Common myeloid progenitor, CD34-positive (primary cell): ENCODE data around the gene CDH13.

ENCODE experiments used
- CTCF ChIA-PET: fragments of 350-600 bp; sonication (Branson Sonifier 250); formaldehyde crosslinking; loops from one replicate; lab custom pipeline; 2021; ENCODE audit warnings: antibody characterized with exemption; lab: Charles Lee
- POLR2A ChIA-PET: fragments of 350-600 bp; sonication (Branson Sonifier 250); formaldehyde crosslinking; loops from one replicate; lab custom pipeline; 2021; ENCODE audit warnings: antibody characterized with exemption; lab: Charles Lee
- DNase-seq, 3 donors: peaks; one replicate each; pipeline versions ENCODE4 v3.0.0 to v3.0.0-alpha.2; 2013
- H3K27ac ChIP-seq, 2 experiments: 1 replicate in 1 of 2; 2 replicates in 1 of 2; pipeline ENCODE4 v1.7.0; 2013; ENCODE audit warnings: inconsistent platforms in 2 of 2, low read length in 2 of 2, mild to moderate bottlenecking in 2 of 2, low read depth in 1 of 2, moderate library complexity in 1 of 2; ENCODE audit not compliant: severe bottlenecking in 2 of 2, insufficient read depth in 1 of 2, poor library complexity in 1 of 2
- H3K27me3 ChIP-seq, 5 experiments: replicated peaks in 2 of 5; 1 replicate in 3 of 5; 2 replicates in 2 of 5; pipeline versions ENCODE4 v1.6.1 to v1.7.0; 2013; ENCODE audit warnings: low read length in 4 of 5, mild to moderate bottlenecking in 2 of 5, moderate library complexity in 2 of 5, inconsistent platforms in 1 of 5; ENCODE audit not compliant: insufficient read depth in 5 of 5, control insufficient read depth in 4 of 5
- H3K36me3 ChIP-seq, 4 experiments: 1 replicate in 2 of 4; 2 replicates in 2 of 4; pipeline versions ENCODE4 v1.6.1 to v1.7.0; 2013; ENCODE audit warnings: low read length in 3 of 4, control low read depth in 1 of 4, mild to moderate bottlenecking in 1 of 4; ENCODE audit not compliant: control insufficient read depth in 4 of 4, insufficient read depth in 4 of 4
- H3K4me1 ChIP-seq, 4 experiments: 1 replicate in 3 of 4; 2 replicates in 1 of 4; pipeline versions ENCODE4 v1.6.1 to v1.7.1; 2013; ENCODE audit warnings: low read length in 3 of 4, mild to moderate bottlenecking in 3 of 4, control low read depth in 1 of 4, inconsistent platforms in 1 of 4, moderate library complexity in 1 of 4; ENCODE audit not compliant: control insufficient read depth in 4 of 4, insufficient read depth in 4 of 4; ENCODE audit errors: control extremely low read depth in 1 of 4
- H3K4me3 ChIP-seq, 7 experiments: 1 replicate in 4 of 7; 2 replicates in 3 of 7; pipeline versions ENCODE4 v1.5.1 to v1.7.0; 2013; ENCODE audit warnings: mild to moderate bottlenecking in 7 of 7, low read length in 6 of 7, moderate library complexity in 6 of 7, inconsistent platforms in 2 of 7, low read depth in 2 of 7, control low read depth in 1 of 7; ENCODE audit not compliant: insufficient read depth in 4 of 7, control insufficient read depth in 1 of 7; ENCODE audit errors: extremely low read depth in 1 of 7
- H3K9me3 ChIP-seq, 5 experiments: 1 replicate in 4 of 5; 2 replicates in 1 of 5; pipeline versions ENCODE4 v1.6.1 to v1.7.1; 2013; ENCODE audit warnings: low read length in 4 of 5, mild to moderate bottlenecking in 2 of 5, inconsistent platforms in 1 of 5, low read depth in 1 of 5, moderate library complexity in 1 of 5; ENCODE audit not compliant: control insufficient read depth in 4 of 5, insufficient read depth in 2 of 5; ENCODE audit errors: control extremely low read depth in 1 of 5
- WGBS: methylation state at CpG from one replicate; pipeline ENCODE4 v1.1.5; 2013; ENCODE audit not compliant: insufficient coverage; 5-methylcytosine and 5-hydroxymethylcytosine counted together

CDH13 gene

DNA sequence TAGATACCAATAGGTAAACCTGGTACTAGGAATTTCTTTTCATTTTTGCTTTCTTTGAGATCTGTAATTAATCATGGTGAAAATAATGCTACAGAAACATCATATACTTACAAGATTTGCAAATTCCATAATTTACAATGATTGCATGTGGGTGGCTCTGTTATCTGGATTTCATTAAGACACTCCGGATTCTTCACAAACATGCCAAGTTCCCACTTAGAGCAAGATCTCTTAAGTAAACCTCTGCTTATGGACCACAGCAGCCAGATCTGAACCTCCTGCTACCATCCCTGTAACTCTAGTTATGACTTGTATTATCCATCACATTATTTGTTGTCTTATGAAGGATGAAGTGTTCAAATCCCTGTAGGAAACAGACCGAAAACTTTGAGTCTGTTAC, 424.7 kb downstream of the CDH13 start:
- H3K36me3 ChIP-seq = no peaks in the 10 kb centered on the region
- H3K4me3 ChIP-seq = no peak overlapping the region
- H3K27ac ChIP-seq = no peak overlapping the region
- no peaks in the 10 kb centered on the region for H3K27me3 ChIP-seq
- no peak for DNase-seq
- POLR2A ChIA-PET = no interaction called here
- CTCF ChIA-PET = no interaction called here
- no CpG with 5 or more reads among the region's 2 CpGs for WGBS
- H3K4me1 ChIP-seq = no peaks in the 10 kb centered on the region
- peaks cover 0 to 5% (median 0%) of the 10 kb centered on the region in 5 experiments for H3K9me3 ChIP-seq

DNA sequence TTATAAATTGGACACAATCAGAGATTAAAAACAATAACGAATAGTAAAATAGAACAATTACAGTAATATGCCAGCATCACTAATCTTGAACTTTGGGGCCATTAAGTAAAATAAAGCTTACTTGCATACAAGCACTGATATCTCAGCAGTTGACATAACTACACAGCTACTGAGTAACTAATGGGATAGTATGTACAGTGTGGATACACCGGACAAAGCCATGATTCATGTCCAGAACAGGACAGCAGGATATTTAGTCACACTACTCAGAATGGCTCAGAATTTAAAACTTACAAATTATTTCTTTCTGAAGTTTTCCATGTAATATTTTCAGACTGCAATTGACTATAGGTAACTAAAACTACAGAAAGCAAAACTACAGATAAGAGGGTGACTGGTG, 427.5 kb downstream of the CDH13 start:
- CTCF ChIA-PET = no interaction called here
- no CpG with 5 or more reads among the region's 2 CpGs for WGBS
- no peak overlapping the region for H3K27ac ChIP-seq
- no peaks in the 10 kb centered on the region for H3K4me1 ChIP-seq
- H3K27me3 ChIP-seq = no peaks in the 10 kb centered on the region
- POLR2A ChIA-PET = no interaction called here
- H3K4me3 ChIP-seq = no peak overlapping the region
- H3K36me3 ChIP-seq = no peaks in the 10 kb centered on the region
- no peak for DNase-seq
- H3K9me3 ChIP-seq = peaks cover 0 to 5% (median 0%) of the 10 kb centered on the region in 5 experiments

DNA sequence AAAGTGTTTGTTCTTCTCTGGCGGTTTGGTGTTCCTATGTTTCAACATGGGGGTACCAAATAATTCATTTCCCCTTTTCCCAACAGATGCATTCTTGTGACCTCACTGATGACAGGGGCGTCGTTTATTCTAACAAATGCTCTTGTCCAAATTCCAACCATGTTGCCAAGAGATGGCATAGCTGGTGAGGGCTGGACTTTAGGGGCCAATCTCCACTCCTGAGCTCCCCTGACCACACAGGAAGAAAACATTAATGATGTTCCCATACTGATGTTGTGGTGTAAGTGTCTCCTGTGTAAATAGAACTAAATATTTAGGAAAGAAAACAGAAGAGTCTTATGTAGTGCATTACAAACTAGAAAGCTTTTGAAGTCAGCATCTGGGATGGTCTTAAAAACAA, 431.6 kb downstream of the CDH13 start:
- no peaks in the 10 kb centered on the region for H3K9me3 ChIP-seq
- CTCF ChIA-PET = no interaction called here
- H3K36me3 ChIP-seq = no peaks in the 10 kb centered on the region
- no peak overlapping the region for H3K27ac ChIP-seq
- WGBS = no CpG with 5 or more reads among the region's 3 CpGs
- H3K4me1 ChIP-seq = no peaks in the 10 kb centered on the region
- no peak for DNase-seq
- H3K27me3 ChIP-seq = no peaks in the 10 kb centered on the region
- H3K4me3 ChIP-seq = no peak overlapping the region
- POLR2A ChIA-PET = no interaction called here

DNA sequence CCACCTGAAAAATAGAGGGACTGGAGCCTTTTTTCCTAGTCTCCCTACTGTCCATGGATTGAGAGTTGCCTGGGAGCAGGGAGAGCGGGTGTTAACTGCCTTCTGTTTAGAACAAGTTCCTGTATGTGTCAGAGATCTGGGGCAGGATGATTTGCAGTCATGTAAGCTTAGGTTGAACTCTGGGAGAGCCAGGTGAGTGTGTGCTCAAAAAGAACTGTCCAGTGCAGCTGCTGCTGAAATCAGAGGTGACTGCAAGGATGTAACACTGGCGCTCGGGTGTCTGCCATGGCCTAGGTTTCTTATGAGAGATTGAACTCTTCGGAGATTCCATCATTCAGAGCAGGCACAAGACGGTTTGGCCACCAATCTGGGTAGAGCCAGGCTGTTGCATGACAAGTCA, 432.5 kb downstream of the CDH13 start:
- CTCF ChIA-PET = no interaction called here
- no peaks in the 10 kb centered on the region for H3K27me3 ChIP-seq
- WGBS = 90% methylated on average over 4 of the region's 5 CpGs
- POLR2A ChIA-PET = no interaction called here
- no peaks in the 10 kb centered on the region for H3K36me3 ChIP-seq
- DNase-seq = no peak
- H3K4me1 ChIP-seq = no peaks in the 10 kb centered on the region
- H3K27ac ChIP-seq = no peak overlapping the region
- no peaks in the 10 kb centered on the region for H3K9me3 ChIP-seq
- H3K4me3 ChIP-seq = no peak overlapping the region

GRCh38 chr16:83066011-83066410, 439.2 kb downstream of the CDH13 start:
- Histone ChIP-seq H3K9me3 (peaks cover 0 to 2% (median 0%) of the 10 kb centered on the region in 5 experiments), H3K27me3 (peaks cover 0 to 2% (median 0%) of the 10 kb centered on the region in 5 experiments), H3K4me1 (no peaks in the 10 kb centered on the region), H3K27ac (no peak overlapping the region), H3K4me3 (no peak overlapping the region), H3K36me3 (no peaks in the 10 kb centered on the region)
- WGBS = 100% methylated on average over 2 of the region's 3 CpGs
- ChIA-PET CTCF (interaction anchor here (1.0 kb wide), 1 partner anchor 48 kb away, joined by 3 read pairs; no protein-coding TSS in a partner anchor), POLR2A (no interaction called here)
- no peak for DNase-seq

GRCh38 chr16:83066881-83067280, 440.1 kb downstream of the CDH13 start:
- Histone ChIP-seq H3K9me3 (peaks cover 0 to 2% (median 0%) of the 10 kb centered on the region in 5 experiments), H3K27me3 (peaks cover 0 to 2% (median 0%) of the 10 kb centered on the region in 5 experiments), H3K4me1 (no peaks in the 10 kb centered on the region), H3K27ac (no peak overlapping the region), H3K4me3 (no peak overlapping the region), H3K36me3 (no peaks in the 10 kb centered on the region)
- WGBS = no CpG with 5 or more reads among the region's 2 CpGs
- CTCF ChIA-PET = no interaction called here
- POLR2A ChIA-PET = no interaction called here
- no peak for DNase-seq

DNA sequence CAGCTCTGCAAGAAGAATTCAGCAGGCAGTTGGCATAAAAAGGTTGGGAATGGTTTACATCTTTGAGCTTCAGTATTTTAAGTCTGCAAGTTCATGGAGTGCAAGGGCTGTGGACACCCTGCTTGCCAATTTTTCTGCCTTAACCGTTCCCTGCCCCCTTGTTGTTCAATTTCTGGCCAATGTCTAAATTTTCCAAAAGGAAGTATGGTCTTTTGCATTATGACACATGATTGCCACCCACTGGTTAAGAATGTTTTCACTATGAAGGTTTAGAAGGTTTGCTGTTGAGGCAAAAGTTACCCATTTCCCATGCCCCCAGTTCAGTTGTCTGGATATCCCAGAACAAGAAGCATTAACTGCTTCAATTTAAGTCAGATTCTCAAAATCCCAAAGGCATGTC, 441.9 kb downstream of the CDH13 start:
- DNase-seq = peak in 2 of 3 donors; percentile 3 to 25
- ChIA-PET POLR2A (no interaction called here), CTCF (no interaction called here)
- 43% methylated on average over 1 of the region's 1 CpG for WGBS
- H3K4me1 ChIP-seq = no peaks in the 10 kb centered on the region
- H3K36me3 ChIP-seq = no peaks in the 10 kb centered on the region
- no peak overlapping the region for H3K27ac ChIP-seq
- H3K27me3 ChIP-seq = peaks cover 0 to 3% (median 0%) of the 10 kb centered on the region in 5 experiments
- H3K4me3 ChIP-seq = no peak overlapping the region
- peaks cover 0 to 2% (median 0%) of the 10 kb centered on the region in 5 experiments for H3K9me3 ChIP-seq
